A673 (cell line): ENCODE results near the gene GPC6. TPM values are rescaled to one million over a fixed set of nuclear protein-coding genes. Genes with fewer than 3 reads are reported as not detected.

Source experiments
- BruUV-seq: library from RNA; stranded (reverse); fragments of 400-500 nt; replicated peaks from 2 replicates; lab custom pipeline; 2021; lab: Mats Ljungman, UMichigan
- CTCF ChIA-PET: fragments of 300-600 bp; sonication (Branson Sonifier 250); formaldehyde crosslinking; loops from one replicate; lab custom pipeline; 2022; ENCODE audit warnings: antibody characterized with exemption; lab: Charles Lee
- POLR2A ChIA-PET: fragments of 300-600 bp; sonication (Branson Sonifier 250); formaldehyde crosslinking; loops from one replicate; lab custom pipeline; 2022; ENCODE audit warnings: antibody characterized with exemption; ENCODE audit not compliant: low non-redundant PET; lab: Charles Lee
- DNase-seq: peaks from one replicate; pipeline ENCODE4 v3.0.0-alpha.2; 2015; ENCODE audit warnings: low spot score
- H3K27ac ChIP-seq: fragments of 200-600 bp; sonication (generic); 2 replicates; pipeline ENCODE4 v1.5.1; 2016; ENCODE audit warnings: mixed run types, low read depth, mild to moderate bottlenecking, mixed read lengths, antibody characterized with exemption, low read length; ENCODE audit not compliant: poor library complexity, severe bottlenecking
- H3K27me3 ChIP-seq: fragments of 200-600 bp; sonication (generic); replicated peaks from 2 replicates; pipeline ENCODE4 v1.6.1; 2017; ENCODE audit warnings: mixed run types, low read depth, mild to moderate bottlenecking, mixed read lengths, antibody characterized with exemption, low read length; ENCODE audit not compliant: insufficient read depth, poor library complexity
- H3K36me3 ChIP-seq: fragments of 200-600 bp; sonication (generic); 2 replicates; pipeline ENCODE4 v1.6.1; 2016; ENCODE audit warnings: mixed run types, mild to moderate bottlenecking, mixed read lengths, antibody characterized with exemption, low read length; ENCODE audit not compliant: insufficient read depth, poor library complexity, severe bottlenecking
- H3K4me1 ChIP-seq: fragments of 200-600 bp; sonication (generic); 2 replicates; pipeline ENCODE4 v1.6.1; 2017; ENCODE audit warnings: mixed run types, mild to moderate bottlenecking, mixed read lengths, antibody characterized with exemption, low read length; ENCODE audit not compliant: insufficient read depth, poor library complexity, severe bottlenecking
- H3K4me3 ChIP-seq: fragments of 200-600 bp; sonication (generic); 2 replicates; pipeline ENCODE4 v1.5.1; 2016; ENCODE audit warnings: low read depth, mixed run types, mild to moderate bottlenecking, mixed read lengths, low read length; ENCODE audit not compliant: poor library complexity, severe bottlenecking
- H3K9me3 ChIP-seq: fragments of 200-600 bp; sonication (generic); 2 replicates; pipeline ENCODE4 v1.6.1; 2016; ENCODE audit warnings: mixed run types, low read depth, mild to moderate bottlenecking, mixed read lengths, antibody characterized with exemption, low read length; ENCODE audit not compliant: poor library complexity, severe bottlenecking
- EZH2 ChIP-seq: fragments of 200-600 bp; sonication (generic); IDR thresholded peaks from 2 replicates; pipeline ENCODE4 v1.6.1; 2017; ENCODE audit warnings: borderline replicate concordance, low read depth, mild to moderate bottlenecking, mixed read lengths, antibody characterized with exemption, low read length; ENCODE audit not compliant: poor library complexity, severe bottlenecking
- intact Hi-C: fragments of 100-400 bp; cut with micrococcal nuclease; formaldehyde crosslinking; loops from one replicate; pipeline ENCODE4 v1.10.0; 2022; ENCODE audit not compliant: unreplicated experiment
- total RNA-seq: library from RNA; stranded (reverse); gene quantifications from 2 replicates; pipeline ENCODE4 v1.2.3, GENCODE V29; 2021
- TF ChIP-seq, protein P1 (sequence below): fragments of 300-800, 200-600 bp; sonication (generic); conservative IDR thresholded peaks from 2 replicates; pipeline ENCODE4 v1.5.1; 2017; ENCODE audit warnings: low read depth, mild to moderate bottlenecking, antibody characterized with exemption, low read length, moderate library complexity, mixed read lengths

Gene GPC6
- total RNA-seq, 1 experiment from 2014 or later, result 23.3 TPM

- Histone ChIP-seq H3K27ac (no peak overlapping the region), H3K9me3 (no peaks in the 10 kb centered on the region), H3K4me1 (peaks cover 18% of the 10 kb centered on the region), H3K27me3 (no peaks in the 10 kb centered on the region), H3K4me3 (no peak overlapping the region), H3K36me3 (no peaks in the 10 kb centered on the region)
- BruUV-seq, result no TSS peak
- ChIA-PET CTCF (no interaction called here), POLR2A (no interaction called here)
- intact Hi-C loops, result no loop called here
- no peak for TF ChIP-seq EZH2
- TF ChIP-seq, protein P1, sequence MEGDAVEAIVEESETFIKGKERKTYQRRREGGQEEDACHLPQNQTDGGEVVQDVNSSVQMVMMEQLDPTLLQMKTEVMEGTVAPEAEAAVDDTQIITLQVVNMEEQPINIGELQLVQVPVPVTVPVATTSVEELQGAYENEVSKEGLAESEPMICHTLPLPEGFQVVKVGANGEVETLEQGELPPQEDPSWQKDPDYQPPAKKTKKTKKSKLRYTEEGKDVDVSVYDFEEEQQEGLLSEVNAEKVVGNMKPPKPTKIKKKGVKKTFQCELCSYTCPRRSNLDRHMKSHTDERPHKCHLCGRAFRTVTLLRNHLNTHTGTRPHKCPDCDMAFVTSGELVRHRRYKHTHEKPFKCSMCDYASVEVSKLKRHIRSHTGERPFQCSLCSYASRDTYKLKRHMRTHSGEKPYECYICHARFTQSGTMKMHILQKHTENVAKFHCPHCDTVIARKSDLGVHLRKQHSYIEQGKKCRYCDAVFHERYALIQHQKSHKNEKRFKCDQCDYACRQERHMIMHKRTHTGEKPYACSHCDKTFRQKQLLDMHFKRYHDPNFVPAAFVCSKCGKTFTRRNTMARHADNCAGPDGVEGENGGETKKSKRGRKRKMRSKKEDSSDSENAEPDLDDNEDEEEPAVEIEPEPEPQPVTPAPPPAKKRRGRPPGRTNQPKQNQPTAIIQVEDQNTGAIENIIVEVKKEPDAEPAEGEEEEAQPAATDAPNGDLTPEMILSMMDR, result no peak
- no peak for DNase-seq
These were observed 719.0 kb downstream of the GPC6 start for GRCh38 chr13:93945621-93946020.

GRCh38 chr13:93946994-93947393 lies 720.4 kb downstream of the GPC6 start:
- CTCF ChIA-PET, result no interaction called here
- Histone ChIP-seq H3K4me1 (peaks cover 30% of the 10 kb centered on the region), H3K27me3 (no peaks in the 10 kb centered on the region), H3K4me3 (no peak overlapping the region), H3K27ac (no peak overlapping the region), H3K36me3 (no peaks in the 10 kb centered on the region), H3K9me3 (no peaks in the 10 kb centered on the region)
- no peak for DNase-seq
- POLR2A ChIA-PET, result no interaction called here
- intact Hi-C loops, result no loop called here
- BruUV-seq, result no TSS peak
- TF ChIP-seq EZH2, result no peak
- TF ChIP-seq, protein P1, result no peak

- Histone ChIP-seq H3K27ac (no peak overlapping the region), H3K4me3 (no peak overlapping the region), H3K36me3 (no peaks in the 10 kb centered on the region), H3K27me3 (no peaks in the 10 kb centered on the region), H3K9me3 (no peaks in the 10 kb centered on the region), H3K4me1 (peaks cover 36% of the 10 kb centered on the region)
- ChIA-PET POLR2A (interaction anchor here (0.7 kb wide), 1 partner anchor 721 kb away, joined by 4 read pairs; no protein-coding TSS in a partner anchor), CTCF (interaction anchor here (0.6 kb wide), 1 partner anchor 208 kb away, joined by 6 read pairs; no protein-coding TSS in a partner anchor)
- no peak for DNase-seq
- TF ChIP-seq, protein P1, result no peak
- TF ChIP-seq EZH2, result no peak
- no TSS peak for BruUV-seq
- intact Hi-C loops, result no loop called here
These were observed 721.0 kb downstream of the GPC6 start for GRCh38 chr13:93947651-93948050.
